SK-N-SH (cell line): ENCODE measurements around the gene ANKRD39.

Experiments used
- ELF1 ChIP-seq: IDR thresholded peaks from 2 replicates; pipeline ENCODE4 v1.4.0; 2012
- EP300 ChIP-seq, 2 experiments: IDR thresholded peaks; 2 replicates each; pipeline versions ENCODE4 v1.4.0 to v1.6.1; 2012; ENCODE audit warnings: borderline replicate concordance in 1 of 2, low read depth in 1 of 2, low read length in 1 of 2
- EZH2phosphoT487 ChIP-seq: fragments of 200-600 bp; sonication (generic); IDR thresholded peaks from 2 replicates; pipeline ENCODE4 v1.6.1; 2017; ENCODE audit warnings: low read depth, mixed run types, mild to moderate bottlenecking, antibody characterized with exemption, moderate library complexity, borderline replicate concordance
- GATA2 ChIP-seq: sonication (generic); formaldehyde crosslinking; IDR thresholded peaks from 2 replicates; pipeline ENCODE4 v1.5.0; 2020; ENCODE audit warnings: mild to moderate bottlenecking, missing genetic modification reagents
- TEAD4 ChIP-seq: IDR thresholded peaks from 2 replicates; pipeline ENCODE4 v1.4.0; 2012; ENCODE audit warnings: mild to moderate bottlenecking, borderline replicate concordance; ENCODE audit not compliant: insufficient read depth
- YY1 ChIP-seq: IDR thresholded peaks from 2 replicates; pipeline ENCODE4 v1.4.0; 2012; ENCODE audit warnings: low read depth, mild to moderate bottlenecking
- TF ChIP-seq, protein P1 (sequence below): fragments of 200-600 bp; sonication (generic); IDR thresholded peaks from 2 replicates; pipeline ENCODE4 v1.6.1; 2017; ENCODE audit warnings: antibody characterized with exemption, mild to moderate bottlenecking, moderate library complexity
- TF ChIP-seq, protein P2 (sequence below): fragments of 150-350 bp; IDR thresholded peaks from 2 replicates; pipeline ENCODE4 v1.6.1; 2017; ENCODE audit warnings: antibody characterized with exemption, low read length, low read depth, borderline replicate concordance

- TF ChIP-seq, protein P1, sequence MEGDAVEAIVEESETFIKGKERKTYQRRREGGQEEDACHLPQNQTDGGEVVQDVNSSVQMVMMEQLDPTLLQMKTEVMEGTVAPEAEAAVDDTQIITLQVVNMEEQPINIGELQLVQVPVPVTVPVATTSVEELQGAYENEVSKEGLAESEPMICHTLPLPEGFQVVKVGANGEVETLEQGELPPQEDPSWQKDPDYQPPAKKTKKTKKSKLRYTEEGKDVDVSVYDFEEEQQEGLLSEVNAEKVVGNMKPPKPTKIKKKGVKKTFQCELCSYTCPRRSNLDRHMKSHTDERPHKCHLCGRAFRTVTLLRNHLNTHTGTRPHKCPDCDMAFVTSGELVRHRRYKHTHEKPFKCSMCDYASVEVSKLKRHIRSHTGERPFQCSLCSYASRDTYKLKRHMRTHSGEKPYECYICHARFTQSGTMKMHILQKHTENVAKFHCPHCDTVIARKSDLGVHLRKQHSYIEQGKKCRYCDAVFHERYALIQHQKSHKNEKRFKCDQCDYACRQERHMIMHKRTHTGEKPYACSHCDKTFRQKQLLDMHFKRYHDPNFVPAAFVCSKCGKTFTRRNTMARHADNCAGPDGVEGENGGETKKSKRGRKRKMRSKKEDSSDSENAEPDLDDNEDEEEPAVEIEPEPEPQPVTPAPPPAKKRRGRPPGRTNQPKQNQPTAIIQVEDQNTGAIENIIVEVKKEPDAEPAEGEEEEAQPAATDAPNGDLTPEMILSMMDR, result no peak
- no peak for TF ChIP-seq YY1
- no peak for TF ChIP-seq EP300 (IDR thresholded peaks at IDR 0.05; ENCODE audit: borderline replicate concordance in 1 of 2, low read depth in 1 of 2, low read length in 1 of 2)
- no peak for TF ChIP-seq ELF1
- TF ChIP-seq GATA2 (CRISPR knock-in tag), result no peak
- TF ChIP-seq EZH2phosphoT487, result no peak
- TF ChIP-seq TEAD4, result no peak
- TF ChIP-seq, protein P2, sequence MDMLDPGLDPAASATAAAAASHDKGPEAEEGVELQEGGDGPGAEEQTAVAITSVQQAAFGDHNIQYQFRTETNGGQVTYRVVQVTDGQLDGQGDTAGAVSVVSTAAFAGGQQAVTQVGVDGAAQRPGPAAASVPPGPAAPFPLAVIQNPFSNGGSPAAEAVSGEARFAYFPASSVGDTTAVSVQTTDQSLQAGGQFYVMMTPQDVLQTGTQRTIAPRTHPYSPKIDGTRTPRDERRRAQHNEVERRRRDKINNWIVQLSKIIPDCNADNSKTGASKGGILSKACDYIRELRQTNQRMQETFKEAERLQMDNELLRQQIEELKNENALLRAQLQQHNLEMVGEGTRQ, result no peak
Measured at GRCh38 chr2:96866986-96867755, 9.4 kb upstream of the ANKRD39 start.
